ENCODE data around the gene CYB5B.

DNA sequence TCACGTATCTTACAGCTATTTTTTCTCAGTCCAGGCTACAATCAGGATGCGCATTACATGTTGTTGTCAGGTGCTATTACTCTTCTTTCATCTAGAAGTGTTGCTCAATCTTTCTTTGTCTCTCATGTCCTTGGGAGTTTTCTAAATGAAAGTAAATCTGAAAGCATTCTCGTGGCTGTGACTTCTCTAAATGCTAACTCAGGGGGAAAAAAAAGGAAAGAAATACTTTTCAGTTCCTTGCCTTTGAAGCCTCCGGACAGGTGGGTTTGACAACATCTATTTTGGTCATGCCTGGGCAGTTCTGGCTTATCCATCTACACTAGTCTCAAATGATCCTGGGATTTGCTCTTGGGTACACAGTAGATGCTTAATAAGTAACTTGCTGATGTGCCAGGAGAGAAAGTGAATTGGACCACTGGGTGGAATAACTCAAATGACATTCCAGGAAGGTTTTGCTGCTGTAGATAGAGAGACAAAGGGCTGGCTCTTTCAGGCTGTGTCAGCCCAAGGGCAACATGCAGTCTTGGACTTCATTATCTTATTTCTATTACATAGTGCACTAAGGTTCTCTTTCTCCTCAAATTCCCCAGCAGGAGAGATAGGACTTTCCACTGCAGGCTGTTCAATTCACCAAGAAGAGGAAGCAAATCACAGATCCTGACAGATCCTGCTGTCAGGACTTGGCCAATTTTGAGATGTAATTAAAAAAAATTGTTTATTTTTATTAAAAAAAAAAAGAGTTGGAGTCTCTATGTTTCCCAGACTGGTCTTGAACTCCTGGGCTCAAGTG lies 77.7 kb downstream of the CYB5B start:
- no peak for TF ChIP-seq CTCF (IDR thresholded peaks at IDR 0.05)
- TF ChIP-seq POLR2A (IDR thresholded peaks at IDR 0.05): no peak

Data from breast epithelium (tissue), 3 donors.